ENCODE results near the gene NPAS2.

GRCh38 chr2:100820273-100820522, 259 bp downstream of the NPAS2 start:
- TF ChIP-seq EZH2 (IDR thresholded peaks at IDR 0.05) (no peak), CTCF (IDR thresholded peaks at IDR 0.05) (no peak)
